ENCODE results near the gene QPRT.
"Not testable (repeated sequence)": the region's sequence is repeated elsewhere in the genome, so short reads cannot be mapped to it uniquely, and the experiment has no call there.

DNA sequence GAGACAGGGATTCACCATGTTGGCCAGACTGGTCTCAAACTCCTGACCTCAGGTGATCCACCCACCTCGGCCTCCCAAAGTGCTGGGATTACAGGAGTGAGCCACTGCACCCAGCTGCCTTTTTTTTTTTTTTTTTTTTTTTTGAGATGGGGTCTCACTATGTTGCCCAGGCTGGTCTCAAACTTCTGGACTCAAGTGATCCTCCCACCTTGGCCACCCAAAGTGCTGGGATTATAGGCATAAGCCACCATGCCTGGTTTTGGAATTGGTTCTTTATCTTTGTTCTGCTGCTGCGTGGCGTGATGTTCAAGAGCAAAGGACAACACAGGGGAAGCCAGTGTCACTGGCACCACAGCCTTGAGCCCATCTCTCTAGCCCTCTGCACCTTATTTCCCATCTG, 16.7 kb downstream of the QPRT start:
- TF ChIP-seq, protein P1, sequence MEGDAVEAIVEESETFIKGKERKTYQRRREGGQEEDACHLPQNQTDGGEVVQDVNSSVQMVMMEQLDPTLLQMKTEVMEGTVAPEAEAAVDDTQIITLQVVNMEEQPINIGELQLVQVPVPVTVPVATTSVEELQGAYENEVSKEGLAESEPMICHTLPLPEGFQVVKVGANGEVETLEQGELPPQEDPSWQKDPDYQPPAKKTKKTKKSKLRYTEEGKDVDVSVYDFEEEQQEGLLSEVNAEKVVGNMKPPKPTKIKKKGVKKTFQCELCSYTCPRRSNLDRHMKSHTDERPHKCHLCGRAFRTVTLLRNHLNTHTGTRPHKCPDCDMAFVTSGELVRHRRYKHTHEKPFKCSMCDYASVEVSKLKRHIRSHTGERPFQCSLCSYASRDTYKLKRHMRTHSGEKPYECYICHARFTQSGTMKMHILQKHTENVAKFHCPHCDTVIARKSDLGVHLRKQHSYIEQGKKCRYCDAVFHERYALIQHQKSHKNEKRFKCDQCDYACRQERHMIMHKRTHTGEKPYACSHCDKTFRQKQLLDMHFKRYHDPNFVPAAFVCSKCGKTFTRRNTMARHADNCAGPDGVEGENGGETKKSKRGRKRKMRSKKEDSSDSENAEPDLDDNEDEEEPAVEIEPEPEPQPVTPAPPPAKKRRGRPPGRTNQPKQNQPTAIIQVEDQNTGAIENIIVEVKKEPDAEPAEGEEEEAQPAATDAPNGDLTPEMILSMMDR (IDR thresholded peaks at IDR 0.05): not testable (repeated sequence)
- TF ChIP-seq POLR2A (IDR thresholded peaks at IDR 0.05): not testable (repeated sequence)

Measured in uterus (tissue), 2 donors.